Esophagus muscularis mucosa (tissue), 4 donors: Measurements from ENCODE around the gene KCNQ4. TPM values are rescaled to one million over a fixed set of nuclear protein-coding genes. Genes with fewer than 3 reads are reported as not detected.

Source experiments
- DNase-seq: peaks from one replicate; pipeline ENCODE4 v3.0.0-alpha.2; 2017; ENCODE audit errors: extremely low spot score
- H3K27ac ChIP-seq, 4 donors: fragments of 200-600 bp; sonication (generic); replicated peaks in 1 of 4; 1 replicate in 3 of 4; 2 replicates in 1 of 4; pipeline ENCODE4 v1.5.1; 2016 to 2019; ENCODE audit warnings: mild to moderate bottlenecking in 1 of 4
- H3K27me3 ChIP-seq, 4 donors: fragments of 200-600 bp; sonication (generic); one replicate each; pipeline versions ENCODE4 v1.5.1 to v1.6.0; 2016 to 2019
- H3K36me3 ChIP-seq, 4 donors: fragments of 200-600 bp; sonication (generic); one replicate each; pipeline ENCODE4 v1.5.1; 2016 to 2019
- H3K4me1 ChIP-seq, 4 donors: fragments of 200-600 bp; sonication (generic); one replicate each; pipeline ENCODE4 v1.5.1; 2016 to 2019
- H3K4me3 ChIP-seq, 4 donors: fragments of 200-600 bp; sonication (generic); 1 replicate in 2 of 4; 2 replicates in 2 of 4; pipeline ENCODE4 v1.5.1; 2016 to 2019; ENCODE audit warnings: mild to moderate bottlenecking in 4 of 4, moderate library complexity in 1 of 4
- H3K9me3 ChIP-seq, 4 donors: fragments of 200-600 bp; sonication (generic); 1 replicate in 3 of 4; 2 replicates in 1 of 4; pipeline ENCODE4 v1.5.1; 2016 to 2019
- EP300 ChIP-seq: sonication (generic); formaldehyde crosslinking; IDR thresholded peaks from one replicate; pipeline ENCODE4 v1.6.1; 2017; ENCODE audit warnings: antibody characterized with exemption
- POLR2A ChIP-seq: fragments of 450-650 bp; IDR thresholded peaks from one replicate; pipeline ENCODE4 v1.6.1; 2017; ENCODE audit warnings: antibody characterized with exemption, moderate library complexity, mild to moderate bottlenecking, low read depth
- POLR2AphosphoS5 ChIP-seq, 2 donors: sonication (generic); formaldehyde crosslinking; IDR thresholded peaks; one replicate each; pipeline ENCODE4 v1.6.1; 2017; ENCODE audit warnings: antibody characterized with exemption in 2 of 2
- WGBS: methylation state at CpG from one replicate; pipeline ENCODE4 v1.1.5; 2018; 5-methylcytosine and 5-hydroxymethylcytosine counted together
- intact Hi-C: fragments of 100-400 bp; cut with DNase I; formaldehyde crosslinking; loops from one replicate; pipeline ENCODE4 v1.15.1; 2023
- total RNA-seq, 4 donors: library from RNA; depleted of rRNA; stranded (reverse); fragments of >200 nt; gene quantifications; one replicate each; pipeline versions ENCODE4 v1.1.0 to v1.2.1, GENCODE V29; 2016
- TF ChIP-seq, protein P1 (sequence below), 3 experiments: fragments of 200-600 bp in 2 of 3; fragments of 450-650 bp in 1 of 3; sonication (generic) in 2 of 3; IDR thresholded peaks; one replicate each; pipeline ENCODE4 v1.5.1; 2017 to 2019; ENCODE audit warnings: antibody characterized with exemption in 3 of 3, mild to moderate bottlenecking in 2 of 3, moderate library complexity in 1 of 3

KCNQ4 gene
- total RNA-seq, 4 donors from 2014 or later, result 9.3 to 22.0 (median 17.1) TPM

- Histone ChIP-seq H3K4me3 (no peak overlapping the region), H3K9me3 (no peaks in the 10 kb centered on the region), H3K27ac (peak overlapping the region; percentile 80 to 86 (median 82)), H3K4me1 (peaks cover 27 to 82% (median 68%) of the 10 kb centered on the region in 4 donors), H3K36me3 (peaks cover 9 to 100% (median 63%) of the 10 kb centered on the region in 4 donors), H3K27me3 (no peaks in the 10 kb centered on the region)
- TF ChIP-seq, protein P1, sequence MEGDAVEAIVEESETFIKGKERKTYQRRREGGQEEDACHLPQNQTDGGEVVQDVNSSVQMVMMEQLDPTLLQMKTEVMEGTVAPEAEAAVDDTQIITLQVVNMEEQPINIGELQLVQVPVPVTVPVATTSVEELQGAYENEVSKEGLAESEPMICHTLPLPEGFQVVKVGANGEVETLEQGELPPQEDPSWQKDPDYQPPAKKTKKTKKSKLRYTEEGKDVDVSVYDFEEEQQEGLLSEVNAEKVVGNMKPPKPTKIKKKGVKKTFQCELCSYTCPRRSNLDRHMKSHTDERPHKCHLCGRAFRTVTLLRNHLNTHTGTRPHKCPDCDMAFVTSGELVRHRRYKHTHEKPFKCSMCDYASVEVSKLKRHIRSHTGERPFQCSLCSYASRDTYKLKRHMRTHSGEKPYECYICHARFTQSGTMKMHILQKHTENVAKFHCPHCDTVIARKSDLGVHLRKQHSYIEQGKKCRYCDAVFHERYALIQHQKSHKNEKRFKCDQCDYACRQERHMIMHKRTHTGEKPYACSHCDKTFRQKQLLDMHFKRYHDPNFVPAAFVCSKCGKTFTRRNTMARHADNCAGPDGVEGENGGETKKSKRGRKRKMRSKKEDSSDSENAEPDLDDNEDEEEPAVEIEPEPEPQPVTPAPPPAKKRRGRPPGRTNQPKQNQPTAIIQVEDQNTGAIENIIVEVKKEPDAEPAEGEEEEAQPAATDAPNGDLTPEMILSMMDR (IDR thresholded peaks at IDR 0.05), result no peak
- TF ChIP-seq POLR2AphosphoS5 (IDR thresholded peaks at IDR 0.05), result no peak
- no peak for TF ChIP-seq POLR2A
- TF ChIP-seq EP300, result no peak
- WGBS, result 90% methylated on average over 3 of the region's 3 CpGs
- intact Hi-C loops, result no loop called here
- no peak for DNase-seq
Observed at GRCh38 chr1:40756523-40756922, 27.1 kb upstream of the KCNQ4 start.

- WGBS, result 82% methylated on average over 8 of the region's 8 CpGs
- H3K9me3 ChIP-seq, result no peaks in the 10 kb centered on the region
- intact Hi-C loops, result no loop called here
- TF ChIP-seq, protein P1 (IDR thresholded peaks at IDR 0.05), result no peak
- no peak for TF ChIP-seq POLR2AphosphoS5 (IDR thresholded peaks at IDR 0.05)
- no peak for TF ChIP-seq POLR2A
- no peak for TF ChIP-seq EP300
- no peak overlapping the region for H3K4me3 ChIP-seq
- no peak for DNase-seq
- peak overlapping the region; percentile 80 to 86 (median 82) for H3K27ac ChIP-seq
- peaks cover 9 to 98% (median 62%) of the 10 kb centered on the region in 4 donors for H3K36me3 ChIP-seq
- H3K4me1 ChIP-seq, result peaks cover 28 to 87% (median 73%) of the 10 kb centered on the region in 4 donors
- H3K27me3 ChIP-seq, result no peaks in the 10 kb centered on the region
Observed at GRCh38 chr1:40757084-40757483, 26.5 kb upstream of the KCNQ4 start.

DNA sequence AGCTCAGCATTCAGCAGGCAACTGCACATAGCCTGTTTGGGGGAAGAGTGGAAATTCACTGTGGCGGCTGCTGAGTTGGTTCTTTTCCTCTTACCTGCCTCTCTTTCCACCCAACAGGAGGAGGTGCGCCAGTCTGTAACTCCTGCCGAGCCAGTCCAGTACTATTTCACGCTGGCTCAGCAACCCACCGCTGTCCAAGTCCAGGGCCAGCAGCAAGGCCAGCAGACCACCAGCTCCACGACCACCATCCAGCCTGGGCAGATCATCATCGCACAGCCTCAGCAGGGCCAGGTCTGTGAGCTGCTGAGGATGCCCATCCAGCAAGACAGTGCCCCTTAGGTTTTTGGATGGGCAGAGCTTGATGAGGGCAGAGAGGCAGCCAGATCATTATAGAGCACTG, 25.6 kb upstream of the KCNQ4 start:
- no peak for DNase-seq
- TF ChIP-seq POLR2AphosphoS5 (IDR thresholded peaks at IDR 0.05) (no peak), EP300 (no peak), POLR2A (no peak)
- TF ChIP-seq, protein P1 (IDR thresholded peaks at IDR 0.05), result no peak
- H3K27ac ChIP-seq, result peak overlapping the region; percentile 80 to 86 (median 82)
- H3K36me3 ChIP-seq, result peaks cover 9 to 98% (median 65%) of the 10 kb centered on the region in 4 donors
- H3K4me3 ChIP-seq, result no peak overlapping the region
- 96% methylated on average over 7 of the region's 7 CpGs for WGBS
- H3K9me3 ChIP-seq, result no peaks in the 10 kb centered on the region
- H3K4me1 ChIP-seq, result peaks cover 34 to 90% (median 75%) of the 10 kb centered on the region in 4 donors
- intact Hi-C loops, result no loop called here
- H3K27me3 ChIP-seq, result no peaks in the 10 kb centered on the region

DNA sequence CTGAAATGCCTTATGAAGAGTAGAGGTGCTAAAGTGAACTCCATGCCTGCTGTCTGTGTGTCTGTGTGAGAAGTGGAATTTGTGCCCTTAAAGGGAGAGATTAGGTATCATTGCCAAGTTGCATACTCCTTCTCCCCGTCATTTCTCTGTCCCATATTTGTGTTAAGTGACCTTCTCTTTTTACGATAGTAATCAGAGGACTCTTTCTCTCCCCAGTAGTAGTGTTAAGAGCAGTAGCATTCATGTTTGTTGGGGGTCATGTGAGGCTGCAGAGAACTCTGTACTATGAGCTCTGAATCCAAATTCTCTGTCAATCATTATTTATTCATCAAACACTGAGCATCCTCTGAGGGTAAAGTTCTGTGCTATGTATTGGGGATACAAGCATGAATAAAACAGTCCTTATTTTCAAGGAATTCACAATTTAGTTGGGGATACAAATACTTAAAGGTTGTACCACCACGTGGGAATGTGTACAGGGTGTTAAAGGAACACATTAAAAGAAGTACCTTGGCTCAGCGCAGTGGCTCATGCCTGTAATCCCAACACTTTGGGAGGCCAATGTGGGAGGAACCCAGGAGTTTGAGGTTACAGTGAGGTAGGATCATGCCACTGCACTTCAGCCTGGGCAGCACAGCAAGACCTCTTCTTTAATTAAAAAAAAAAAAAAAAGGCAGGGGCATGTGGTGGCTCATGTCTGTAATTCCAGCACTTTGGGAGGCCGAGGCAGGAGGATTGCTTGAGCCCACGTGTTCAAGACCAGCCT, 24.8 kb upstream of the KCNQ4 start:
- intact Hi-C loops, result no loop called here
- Histone ChIP-seq H3K9me3 (no peaks in the 10 kb centered on the region), H3K27me3 (no peaks in the 10 kb centered on the region), H3K36me3 (peaks cover 5 to 96% (median 64%) of the 10 kb centered on the region in 4 donors), H3K4me1 (peaks cover 38 to 84% (median 69%) of the 10 kb centered on the region in 4 donors), H3K4me3 (no peak overlapping the region), H3K27ac (peak overlapping the region; percentile 80 to 86 (median 82))
- TF ChIP-seq, protein P1 (IDR thresholded peaks at IDR 0.05), result no peak
- TF ChIP-seq POLR2AphosphoS5 (IDR thresholded peaks at IDR 0.05), result peak in 1 of 2 donors; percentile 63
- TF ChIP-seq POLR2A, result no peak
- WGBS, result 72% methylated on average over 6 of the region's 6 CpGs
- no peak for DNase-seq
